IMR-90 (cell line): ENCODE data around the gene DGKQ.

ENCODE experiments used
- BHLHE40 ChIP-seq: fragments of 150-350 bp; IDR thresholded peaks from 2 replicates; pipeline ENCODE4 v1.6.1; 2016; ENCODE audit warnings: mild to moderate bottlenecking, low read depth, low read length
- CEBPB ChIP-seq: IDR thresholded peaks from 2 replicates; pipeline ENCODE4 v1.6.1; 2012; ENCODE audit warnings: low read depth, low read length, improper control_type of control experiment
- CHD1 ChIP-seq: IDR thresholded peaks from 2 replicates; pipeline ENCODE4 v1.6.1; 2012; ENCODE audit warnings: low read depth, low read length, improper control_type of control experiment
- MAFK ChIP-seq: IDR thresholded peaks from 2 replicates; pipeline ENCODE4 v1.6.1; 2012; ENCODE audit warnings: low read depth, low read length, improper control_type of control experiment
- MAZ ChIP-seq: IDR thresholded peaks from 2 replicates; pipeline ENCODE4 v1.6.1; 2012; ENCODE audit warnings: low read depth, mild to moderate bottlenecking, low read length, improper control_type of control experiment, moderate library complexity, borderline replicate concordance
- MXI1 ChIP-seq: IDR thresholded peaks from 2 replicates; pipeline ENCODE4 v1.6.1; 2012; ENCODE audit warnings: low read depth, mild to moderate bottlenecking, low read length, moderate library complexity, borderline replicate concordance
- NFE2L2 ChIP-seq: fragments of 150-350 bp; IDR thresholded peaks from 2 replicates; pipeline ENCODE4 v1.6.1; 2016; ENCODE audit warnings: low read depth, mild to moderate bottlenecking, low read length
- POLR2A ChIP-seq: IDR thresholded peaks from 2 replicates; pipeline ENCODE4 v1.6.1; 2012; ENCODE audit warnings: mild to moderate bottlenecking, low read depth, low read length
- RAD21 ChIP-seq: IDR thresholded peaks from 2 replicates; pipeline ENCODE4 v1.6.1; 2012; ENCODE audit warnings: low read length, improper control_type of control experiment
- RFX5 ChIP-seq: IDR thresholded peaks from 2 replicates; pipeline ENCODE4 v1.8.0; 2012; ENCODE audit warnings: low read depth, mild to moderate bottlenecking, low read length, moderate library complexity
- SMC3 ChIP-seq: fragments of 150-350 bp; IDR thresholded peaks from 2 replicates; pipeline ENCODE4 v1.6.1; 2016; ENCODE audit warnings: low read depth, mild to moderate bottlenecking, antibody characterized with exemption, low read length, moderate library complexity
- USF2 ChIP-seq: fragments of 150-350 bp; IDR thresholded peaks from 2 replicates; pipeline ENCODE4 v1.6.1; 2017; ENCODE audit warnings: mild to moderate bottlenecking, antibody characterized with exemption, low read length, low read depth
- TF ChIP-seq, protein P1 (sequence below): conservative IDR thresholded peaks from 2 replicates; pipeline ENCODE4 v1.5.1; 2012; ENCODE audit warnings: mild to moderate bottlenecking, low read depth, low read length, improper control_type of control experiment
- TF ChIP-seq, protein P2 (sequence below): fragments of 150-350 bp; IDR thresholded peaks from 2 replicates; pipeline ENCODE4 v1.6.1; 2016; ENCODE audit warnings: low read depth, mild to moderate bottlenecking, low read length, moderate library complexity, borderline replicate concordance

DNA sequence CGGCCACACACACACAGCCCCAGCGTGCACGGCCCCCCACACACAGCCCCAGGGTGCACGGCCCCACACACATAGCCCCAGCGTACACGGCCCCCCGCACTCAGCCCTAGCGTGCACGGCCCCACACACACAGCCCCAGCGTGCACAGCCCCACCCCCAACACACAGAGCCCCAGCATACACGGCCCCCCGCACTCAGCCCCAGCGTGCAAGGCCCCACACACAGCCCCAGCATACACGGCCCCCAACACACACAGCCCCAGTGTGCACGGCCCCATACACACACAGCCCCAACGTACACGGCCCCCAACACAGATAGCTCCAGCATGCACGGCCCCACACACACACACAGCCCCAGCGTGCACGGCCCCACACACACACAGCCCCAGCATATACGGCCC lies 58.8 kb downstream of the DGKQ start:
- TF ChIP-seq, protein P1, sequence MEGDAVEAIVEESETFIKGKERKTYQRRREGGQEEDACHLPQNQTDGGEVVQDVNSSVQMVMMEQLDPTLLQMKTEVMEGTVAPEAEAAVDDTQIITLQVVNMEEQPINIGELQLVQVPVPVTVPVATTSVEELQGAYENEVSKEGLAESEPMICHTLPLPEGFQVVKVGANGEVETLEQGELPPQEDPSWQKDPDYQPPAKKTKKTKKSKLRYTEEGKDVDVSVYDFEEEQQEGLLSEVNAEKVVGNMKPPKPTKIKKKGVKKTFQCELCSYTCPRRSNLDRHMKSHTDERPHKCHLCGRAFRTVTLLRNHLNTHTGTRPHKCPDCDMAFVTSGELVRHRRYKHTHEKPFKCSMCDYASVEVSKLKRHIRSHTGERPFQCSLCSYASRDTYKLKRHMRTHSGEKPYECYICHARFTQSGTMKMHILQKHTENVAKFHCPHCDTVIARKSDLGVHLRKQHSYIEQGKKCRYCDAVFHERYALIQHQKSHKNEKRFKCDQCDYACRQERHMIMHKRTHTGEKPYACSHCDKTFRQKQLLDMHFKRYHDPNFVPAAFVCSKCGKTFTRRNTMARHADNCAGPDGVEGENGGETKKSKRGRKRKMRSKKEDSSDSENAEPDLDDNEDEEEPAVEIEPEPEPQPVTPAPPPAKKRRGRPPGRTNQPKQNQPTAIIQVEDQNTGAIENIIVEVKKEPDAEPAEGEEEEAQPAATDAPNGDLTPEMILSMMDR: no peak
- TF ChIP-seq RAD21 (no peak), SMC3 (no peak), POLR2A (no peak), MAFK (no peak), MAZ (no peak), RFX5 (no peak), USF2 (no peak), CEBPB (no peak), BHLHE40 (no peak), CHD1 (no peak), MXI1 (no peak), NFE2L2 (no peak)
- TF ChIP-seq, protein P2, sequence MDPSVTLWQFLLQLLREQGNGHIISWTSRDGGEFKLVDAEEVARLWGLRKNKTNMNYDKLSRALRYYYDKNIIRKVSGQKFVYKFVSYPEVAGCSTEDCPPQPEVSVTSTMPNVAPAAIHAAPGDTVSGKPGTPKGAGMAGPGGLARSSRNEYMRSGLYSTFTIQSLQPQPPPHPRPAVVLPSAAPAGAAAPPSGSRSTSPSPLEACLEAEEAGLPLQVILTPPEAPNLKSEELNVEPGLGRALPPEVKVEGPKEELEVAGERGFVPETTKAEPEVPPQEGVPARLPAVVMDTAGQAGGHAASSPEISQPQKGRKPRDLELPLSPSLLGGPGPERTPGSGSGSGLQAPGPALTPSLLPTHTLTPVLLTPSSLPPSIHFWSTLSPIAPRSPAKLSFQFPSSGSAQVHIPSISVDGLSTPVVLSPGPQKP: no peak
